NCI-H1930 (cell line): Measurements from ENCODE around the gene GAB4.
"Not testable (repeated sequence)": the region's sequence is repeated elsewhere in the genome, so short reads cannot be mapped to it uniquely, and the experiment has no call there.

Experiments
- DNase-seq, 2 experiments: peaks; one replicate each; lab custom pipeline; 2025; lab: John Stamatoyannopoulos, UW

Gene GAB4

GRCh38 chr22:16958475-16958874 is 49.5 kb downstream of the GAB4 start:
- no peak for DNase-seq

GRCh38 chr22:16957781-16958180 is 50.2 kb downstream of the GAB4 start:
- DNase-seq, result no peak

GRCh38 chr22:16956290-16956689 is 51.7 kb downstream of the GAB4 start:
- no peak for DNase-seq

- DNase-seq, result no peak
These were observed 52.3 kb downstream of the GAB4 start for GRCh38 chr22:16955678-16956210.

GRCh38 chr22:16955081-16955480 is 52.9 kb downstream of the GAB4 start:
- DNase-seq, result no peak

- no peak for DNase-seq
These were observed 54.0 kb downstream of the GAB4 start for GRCh38 chr22:16954060-16954403.

- no peak for DNase-seq
These were observed 54.6 kb downstream of the GAB4 start for GRCh38 chr22:16953206-16954059.

- DNase-seq, result no peak
These were observed 58.5 kb downstream of the GAB4 start for GRCh38 chr22:16949561-16949960.

- no peak for DNase-seq
These were observed 70.2 kb downstream of the GAB4 start for GRCh38 chr22:16937811-16938210.

GRCh38 chr22:16937209-16937608 is 70.8 kb downstream of the GAB4 start:
- DNase-seq, result not testable (repeated sequence)

- no peak for DNase-seq
These were observed 71.4 kb downstream of the GAB4 start for GRCh38 chr22:16936625-16937024.

GRCh38 chr22:16935209-16935608 is 72.8 kb downstream of the GAB4 start:
- DNase-seq, result no peak

- DNase-seq, result no peak
These were observed 74.4 kb downstream of the GAB4 start for GRCh38 chr22:16933291-16934282.

- no peak for DNase-seq
These were observed 75.4 kb downstream of the GAB4 start for GRCh38 chr22:16932577-16932976.

GRCh38 chr22:16925407-16925966 is 82.5 kb downstream of the GAB4 start:
- no peak for DNase-seq

- no peak for DNase-seq
These were observed 85.3 kb downstream of the GAB4 start for GRCh38 chr22:16922706-16923105.

- DNase-seq, result no peak
These were observed 85.9 kb downstream of the GAB4 start for GRCh38 chr22:16922076-16922475.

GRCh38 chr22:16917144-16918003 is 90.6 kb downstream of the GAB4 start:
- DNase-seq, result peak; percentile 43 to 64

- DNase-seq, result no peak
These were observed 92.3 kb downstream of the GAB4 start for GRCh38 chr22:16915701-16916100.

GRCh38 chr22:16914911-16915310 is 93.1 kb downstream of the GAB4 start:
- not testable (repeated sequence) for DNase-seq

GRCh38 chr22:16914006-16914405 is 94.0 kb downstream of the GAB4 start:
- DNase-seq, result no peak
